SK-N-SH (cell line): Measurements from ENCODE around the gene PARP8.

ENCODE experiments used
- FOXM1 ChIP-seq: IDR thresholded peaks from 2 replicates; pipeline ENCODE4 v1.4.0; 2012; ENCODE audit warnings: low read depth, mild to moderate bottlenecking
- POLR2AphosphoS5 ChIP-seq: IDR thresholded peaks from 2 replicates; pipeline ENCODE4 v1.6.1; 2012; ENCODE audit warnings: low read depth, low read length
- RAD21 ChIP-seq: IDR thresholded peaks from 2 replicates; pipeline ENCODE4 v1.6.1; 2012; ENCODE audit warnings: mild to moderate bottlenecking, low read length
- RFX5 ChIP-seq: IDR thresholded peaks from 2 replicates; pipeline ENCODE4 v1.6.1; 2012; ENCODE audit warnings: mild to moderate bottlenecking, improper control_type of control experiment, low read length
- SIN3A ChIP-seq: IDR thresholded peaks from 2 replicates; pipeline ENCODE4 v1.6.1; 2012; ENCODE audit warnings: low read depth, mild to moderate bottlenecking, low read length, moderate library complexity, borderline replicate concordance
- TF ChIP-seq, protein P1 (sequence below): fragments of 200-600 bp; sonication (generic); IDR thresholded peaks from 2 replicates; pipeline ENCODE4 v1.6.1; 2017; ENCODE audit warnings: antibody characterized with exemption, mild to moderate bottlenecking, moderate library complexity

DNA sequence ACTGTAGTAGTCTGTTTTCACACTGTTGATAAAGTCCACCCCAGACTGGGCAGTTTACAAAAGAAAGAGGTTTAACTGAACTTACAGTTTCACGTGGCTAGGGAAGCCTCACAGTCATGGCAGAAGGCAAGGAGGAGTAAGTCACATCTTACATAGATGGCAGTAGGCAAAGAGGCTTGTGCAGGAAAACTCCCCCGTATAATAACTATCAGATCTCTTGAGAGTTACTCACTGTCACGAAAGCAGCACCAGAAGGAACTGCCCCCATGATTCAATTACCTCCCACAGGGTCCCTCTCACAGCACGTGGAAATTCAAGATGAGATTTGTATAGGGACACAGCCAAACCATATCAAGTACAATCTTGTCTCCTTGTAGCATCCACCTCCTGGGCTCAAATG, 21.1 kb downstream of the PARP8 start:
- TF ChIP-seq FOXM1 (no peak), RAD21 (no peak), POLR2AphosphoS5 (no peak), SIN3A (no peak), RFX5 (no peak)
- TF ChIP-seq, protein P1, sequence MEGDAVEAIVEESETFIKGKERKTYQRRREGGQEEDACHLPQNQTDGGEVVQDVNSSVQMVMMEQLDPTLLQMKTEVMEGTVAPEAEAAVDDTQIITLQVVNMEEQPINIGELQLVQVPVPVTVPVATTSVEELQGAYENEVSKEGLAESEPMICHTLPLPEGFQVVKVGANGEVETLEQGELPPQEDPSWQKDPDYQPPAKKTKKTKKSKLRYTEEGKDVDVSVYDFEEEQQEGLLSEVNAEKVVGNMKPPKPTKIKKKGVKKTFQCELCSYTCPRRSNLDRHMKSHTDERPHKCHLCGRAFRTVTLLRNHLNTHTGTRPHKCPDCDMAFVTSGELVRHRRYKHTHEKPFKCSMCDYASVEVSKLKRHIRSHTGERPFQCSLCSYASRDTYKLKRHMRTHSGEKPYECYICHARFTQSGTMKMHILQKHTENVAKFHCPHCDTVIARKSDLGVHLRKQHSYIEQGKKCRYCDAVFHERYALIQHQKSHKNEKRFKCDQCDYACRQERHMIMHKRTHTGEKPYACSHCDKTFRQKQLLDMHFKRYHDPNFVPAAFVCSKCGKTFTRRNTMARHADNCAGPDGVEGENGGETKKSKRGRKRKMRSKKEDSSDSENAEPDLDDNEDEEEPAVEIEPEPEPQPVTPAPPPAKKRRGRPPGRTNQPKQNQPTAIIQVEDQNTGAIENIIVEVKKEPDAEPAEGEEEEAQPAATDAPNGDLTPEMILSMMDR, result no peak
